Fibroblast of the aortic adventitia (primary cell): ENCODE measurements around the gene SCNN1A. TPM values are rescaled to one million over a fixed set of nuclear protein-coding genes. Genes with fewer than 3 reads are reported as not detected.

Source experiments
- small RNA-seq: library from RNA; depleted of rRNA; stranded (forward); fragments of <200 nt; gene quantifications from one replicate; pipeline ENCODE3, GENCODE V24; 2012
- total RNA-seq: library from RNA; depleted of rRNA; stranded (reverse); fragments of >200 nt; gene quantifications from 2 replicates; pipeline ENCODE4 v1.2.3, GENCODE V29; 2012; ENCODE audit warnings: low replicate concordance

The SCNN1A gene
- total RNA-seq, 1 donor = under 0.01 TPM

Small RNA genes within 50 kb of the gene (small RNA-seq; reads per million reads assigned to genes)
- gene RN7SL391P = not detected

Other genes with a start within 250 kb of the SCNN1A start
- gene CD9, start 175.2 kb downstream of the SCNN1A start, total RNA-seq = 56.2 and 407 TPM in 2 replicates
- not detected in 2 replicates for gene PLEKHG6, start 64.9 kb downstream of the SCNN1A start, total RNA-seq
- 146 and 207 TPM in 2 replicates for gene TNFRSF1A, start 33.5 kb downstream of the SCNN1A start, total RNA-seq
- 71.8 and 93.7 TPM in 2 replicates for gene LTBR, start 8.6 kb upstream of the SCNN1A start, total RNA-seq
- gene CD27, start 69.4 kb upstream of the SCNN1A start, total RNA-seq = 0.18 TPM in 1 of 2 replicates, not detected in the other
- gene TAPBPL, start 76.5 kb upstream of the SCNN1A start, total RNA-seq = 8.9 and 19.7 TPM in 2 replicates
- 9.0 and 26.6 TPM in 2 replicates for gene VAMP1, start 95.1 kb upstream of the SCNN1A start, total RNA-seq
- 113 and 167 TPM in 2 replicates for gene MRPL51, start 117.7 kb upstream of the SCNN1A start, total RNA-seq
- 43.1 and 45.1 TPM in 2 replicates for gene NCAPD2, start 118.5 kb upstream of the SCNN1A start, total RNA-seq
- 1,521 and 5,776 TPM in 2 replicates for gene GAPDH, start 159.0 kb upstream of the SCNN1A start, total RNA-seq
- 12.7 and 17.2 TPM in 2 replicates for gene IFFO1, start 180.5 kb upstream of the SCNN1A start, total RNA-seq
- gene NOP2, start 192.7 kb upstream of the SCNN1A start, total RNA-seq = 24.0 and 54.6 TPM in 2 replicates
- gene CHD4, start 231.8 kb upstream of the SCNN1A start, total RNA-seq = 161 and 462 TPM in 2 replicates